ENCODE measurements around the gene AGAP1.

DNA sequence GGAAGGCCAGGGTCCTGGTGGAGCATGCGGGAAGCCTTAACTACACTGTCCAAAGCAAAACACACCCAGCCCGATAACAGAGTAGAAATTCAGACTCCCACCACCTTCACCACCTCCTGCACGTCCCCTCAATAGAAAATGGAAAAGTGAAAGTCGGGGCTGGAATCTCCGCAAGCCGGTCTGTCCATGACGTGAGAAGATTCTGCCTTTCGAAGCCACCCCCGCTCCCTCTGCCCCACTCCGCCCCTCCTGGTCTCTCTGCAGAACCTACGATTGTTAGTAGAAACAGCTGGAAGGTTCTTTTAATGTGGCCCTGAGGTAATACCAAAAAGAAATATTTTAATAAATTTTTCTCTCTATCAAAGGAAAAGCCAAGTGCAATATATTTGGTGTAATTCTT, 558.0 kb downstream of the AGAP1 start:
- TF ChIP-seq, protein P1, sequence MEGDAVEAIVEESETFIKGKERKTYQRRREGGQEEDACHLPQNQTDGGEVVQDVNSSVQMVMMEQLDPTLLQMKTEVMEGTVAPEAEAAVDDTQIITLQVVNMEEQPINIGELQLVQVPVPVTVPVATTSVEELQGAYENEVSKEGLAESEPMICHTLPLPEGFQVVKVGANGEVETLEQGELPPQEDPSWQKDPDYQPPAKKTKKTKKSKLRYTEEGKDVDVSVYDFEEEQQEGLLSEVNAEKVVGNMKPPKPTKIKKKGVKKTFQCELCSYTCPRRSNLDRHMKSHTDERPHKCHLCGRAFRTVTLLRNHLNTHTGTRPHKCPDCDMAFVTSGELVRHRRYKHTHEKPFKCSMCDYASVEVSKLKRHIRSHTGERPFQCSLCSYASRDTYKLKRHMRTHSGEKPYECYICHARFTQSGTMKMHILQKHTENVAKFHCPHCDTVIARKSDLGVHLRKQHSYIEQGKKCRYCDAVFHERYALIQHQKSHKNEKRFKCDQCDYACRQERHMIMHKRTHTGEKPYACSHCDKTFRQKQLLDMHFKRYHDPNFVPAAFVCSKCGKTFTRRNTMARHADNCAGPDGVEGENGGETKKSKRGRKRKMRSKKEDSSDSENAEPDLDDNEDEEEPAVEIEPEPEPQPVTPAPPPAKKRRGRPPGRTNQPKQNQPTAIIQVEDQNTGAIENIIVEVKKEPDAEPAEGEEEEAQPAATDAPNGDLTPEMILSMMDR (IDR thresholded peaks at IDR 0.05), result no peak
- TF ChIP-seq POLR2AphosphoS5 (IDR thresholded peaks at IDR 0.05), result no peak
